CD4-positive, alpha-beta T cell treated with Interleukin-6 for 4 hours (primary cell): ENCODE data around the gene ZMAT2.
A peak's percentile ranks its signal among the peaks of the same experiment; 100 is the strongest.
"Not testable (repeated sequence)": the region's sequence is repeated elsewhere in the genome, so short reads cannot be mapped to it uniquely, and the experiment has no call there.

Source experiments
- DNase-seq: peaks from one replicate; pipeline ENCODE4 v3.0.0-alpha.2; 2020; ENCODE audit warnings: mixed read lengths

The ZMAT2 gene

GRCh38 chr5:140700177-140701144 is at the start of gene ZMAT2:
ZMAT2 (plus strand) TSS chr5:140700447; CDS start chr5:140700461, 14 bp downstream.
- peak; percentile 94 for DNase-seq

GRCh38 chr5:140658870-140659269 is 41.4 kb upstream of the ZMAT2 start:
- DNase-seq, result no peak

GRCh38 chr5:140660371-140660770 is 39.9 kb upstream of the ZMAT2 start:
- DNase-seq, result not testable (repeated sequence)

GRCh38 chr5:140664030-140664358 is 36.3 kb upstream of the ZMAT2 start:
- no peak for DNase-seq

- peak; percentile 97 for DNase-seq
Observed at GRCh38 chr5:140664359-140665119, 35.7 kb upstream of the ZMAT2 start, which contains the start of gene WDR55. WDR55 (plus strand) TSS chr5:140664904; CDS start chr5:140664913, 9 bp downstream.

- not testable (repeated sequence) for DNase-seq
Observed at GRCh38 chr5:140671035-140671434, 29.2 kb upstream of the ZMAT2 start.

GRCh38 chr5:140671472-140672125 is 28.6 kb upstream of the ZMAT2 start:
- DNase-seq, result no peak

- DNase-seq, result peak; percentile 19
Observed at GRCh38 chr5:140672455-140673186, 27.6 kb upstream of the ZMAT2 start.

GRCh38 chr5:140673187-140673976 is 26.9 kb upstream of the ZMAT2 start, which contains the start of gene DND1:
DND1 (minus strand) TSS chr5:140673576; CDS start chr5:140673542, 34 bp downstream.
- DNase-seq, result no peak

GRCh38 chr5:140674211-140674610 is 26.0 kb upstream of the ZMAT2 start:
- DNase-seq, result no peak

- no peak for DNase-seq
Observed at GRCh38 chr5:140674629-140675028, 25.6 kb upstream of the ZMAT2 start.

- DNase-seq, result no peak
Observed at GRCh38 chr5:140677947-140678346, 22.3 kb upstream of the ZMAT2 start.

- DNase-seq, result no peak
Observed at GRCh38 chr5:140678993-140679392, 21.3 kb upstream of the ZMAT2 start.

GRCh38 chr5:140690376-140690932 is 9.8 kb upstream of the ZMAT2 start:
- no peak for DNase-seq

GRCh38 chr5:140690941-140691924 is 9.0 kb upstream of the ZMAT2 start, which contains the start of the genes HARS1 and HARS2:
HARS1 (minus strand) TSS chr5:140691370; CDS start chr5:140691304, 66 bp downstream.
HARS2 (plus strand) TSS chr5:140691455; CDS start chr5:140691649, 194 bp downstream.
- DNase-seq, result peak; percentile 86

- DNase-seq, result no peak
Observed at GRCh38 chr5:140694276-140694675, 6.0 kb upstream of the ZMAT2 start.

- no peak for DNase-seq
Observed at GRCh38 chr5:140696891-140697492, 3.3 kb upstream of the ZMAT2 start.

GRCh38 chr5:140707812-140708211 is 7.6 kb downstream of the ZMAT2 start:
- no peak for DNase-seq

- DNase-seq, result not testable (repeated sequence)
Observed at GRCh38 chr5:140708787-140709186, 8.5 kb downstream of the ZMAT2 start.
